ENCODE data around the gene NEK2.
"Not testable (repeated sequence)": the region's sequence is repeated elsewhere in the genome, so short reads cannot be mapped to it uniquely, and the experiment has no call there.

DNA sequence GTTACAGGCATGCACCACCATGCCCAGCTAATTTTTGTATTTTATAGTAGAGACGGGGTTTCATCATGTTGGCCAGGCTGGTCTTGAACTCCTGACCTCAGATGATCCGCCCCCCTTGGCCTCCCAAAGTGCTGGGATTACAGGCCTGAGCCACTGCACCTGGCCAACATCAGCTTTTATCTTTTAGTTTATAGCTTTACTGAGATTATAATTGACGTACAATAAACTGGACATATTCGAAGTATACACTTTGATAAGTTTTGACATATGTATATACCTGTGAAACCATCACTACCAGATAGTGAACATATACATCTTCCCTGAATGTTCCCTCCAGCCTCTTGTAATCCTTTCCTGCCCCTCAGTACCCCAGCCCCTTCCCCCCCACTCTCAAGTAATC, 41.1 kb upstream of the NEK2 start:
- TF ChIP-seq, protein P1, sequence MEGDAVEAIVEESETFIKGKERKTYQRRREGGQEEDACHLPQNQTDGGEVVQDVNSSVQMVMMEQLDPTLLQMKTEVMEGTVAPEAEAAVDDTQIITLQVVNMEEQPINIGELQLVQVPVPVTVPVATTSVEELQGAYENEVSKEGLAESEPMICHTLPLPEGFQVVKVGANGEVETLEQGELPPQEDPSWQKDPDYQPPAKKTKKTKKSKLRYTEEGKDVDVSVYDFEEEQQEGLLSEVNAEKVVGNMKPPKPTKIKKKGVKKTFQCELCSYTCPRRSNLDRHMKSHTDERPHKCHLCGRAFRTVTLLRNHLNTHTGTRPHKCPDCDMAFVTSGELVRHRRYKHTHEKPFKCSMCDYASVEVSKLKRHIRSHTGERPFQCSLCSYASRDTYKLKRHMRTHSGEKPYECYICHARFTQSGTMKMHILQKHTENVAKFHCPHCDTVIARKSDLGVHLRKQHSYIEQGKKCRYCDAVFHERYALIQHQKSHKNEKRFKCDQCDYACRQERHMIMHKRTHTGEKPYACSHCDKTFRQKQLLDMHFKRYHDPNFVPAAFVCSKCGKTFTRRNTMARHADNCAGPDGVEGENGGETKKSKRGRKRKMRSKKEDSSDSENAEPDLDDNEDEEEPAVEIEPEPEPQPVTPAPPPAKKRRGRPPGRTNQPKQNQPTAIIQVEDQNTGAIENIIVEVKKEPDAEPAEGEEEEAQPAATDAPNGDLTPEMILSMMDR (IDR thresholded peaks at IDR 0.05), result not testable (repeated sequence)
- not testable (repeated sequence) for TF ChIP-seq POLR2A (IDR thresholded peaks at IDR 0.05)

All from uterus (tissue), 2 donors.